8988T (cell line): Measurements from ENCODE around the gene XXYLT1.
"Not testable (repeated sequence)": the region's sequence is repeated elsewhere in the genome, so short reads cannot be mapped to it uniquely, and the experiment has no call there.

Source experiments
- DNase-seq: peaks from one replicate; pipeline ENCODE4 v3.0.0; 2011

XXYLT1 gene

DNA sequence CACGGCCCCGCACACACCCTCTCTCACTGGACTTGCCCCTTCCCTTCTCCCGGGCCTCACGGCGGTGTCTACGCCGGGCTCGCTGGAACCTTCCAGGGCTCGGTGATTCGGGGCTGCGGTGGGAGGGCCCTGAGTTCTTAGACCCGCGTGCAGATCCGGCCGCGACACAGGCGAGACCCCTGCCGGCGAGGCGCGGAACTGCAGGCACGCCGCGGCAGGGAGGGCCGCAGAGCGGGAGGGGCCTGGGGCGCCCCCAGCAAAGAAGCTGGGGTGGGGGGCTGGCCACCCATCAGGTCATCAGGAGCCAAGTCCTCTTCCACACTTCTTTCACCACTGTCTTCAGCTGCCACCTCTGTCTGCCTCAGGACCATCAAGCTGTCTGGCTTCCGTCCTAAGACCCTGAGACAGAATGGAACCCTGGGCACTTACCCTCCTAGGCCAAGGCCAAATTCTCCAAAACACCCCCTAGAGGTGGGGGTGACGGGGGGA, 164.5 kb downstream of the XXYLT1 start:
- DNase-seq = peak; percentile 79

GRCh38 chr3:195105841-195106417, 165.0 kb downstream of the XXYLT1 start:
- no peak for DNase-seq

DNA sequence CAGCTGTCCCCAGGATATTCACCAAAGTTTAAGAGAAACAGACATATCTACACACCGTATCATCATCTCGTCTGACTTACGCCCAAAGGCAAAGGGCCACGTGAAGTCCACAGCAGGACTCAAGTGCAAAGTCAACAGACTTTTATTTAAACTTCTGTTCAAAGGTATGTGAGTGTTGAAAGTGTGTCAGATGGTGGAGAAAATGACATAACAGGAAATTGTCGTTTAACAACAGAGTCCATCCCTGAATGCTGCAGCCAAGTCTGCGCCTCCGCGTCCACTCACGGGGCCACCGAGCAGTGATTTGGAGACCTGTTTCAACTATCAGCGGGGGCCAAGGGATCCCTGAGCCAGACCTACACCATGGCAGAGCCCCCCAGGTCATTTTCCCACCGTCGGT, 165.6 kb downstream of the XXYLT1 start:
- no peak for DNase-seq

DNA sequence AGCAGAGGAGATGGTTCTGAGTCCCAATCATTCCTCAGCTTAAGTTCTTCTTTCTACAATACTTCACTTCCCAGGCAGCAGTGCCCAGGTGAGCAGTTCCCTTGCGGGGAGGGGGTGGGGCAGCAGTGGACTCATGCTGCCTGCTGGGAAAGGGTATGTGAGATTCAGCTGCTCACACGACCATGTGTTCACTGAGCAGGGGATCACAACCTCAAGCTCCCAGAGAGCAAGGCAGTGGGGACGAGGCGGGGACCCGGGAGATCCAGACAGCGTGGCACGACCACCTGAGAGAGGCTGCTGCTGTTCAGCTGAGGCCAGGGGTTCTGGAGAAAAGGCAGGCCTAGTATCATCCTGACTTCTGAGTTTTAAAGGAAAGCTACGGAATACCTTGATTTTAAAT, 166.6 kb downstream of the XXYLT1 start:
- no peak for DNase-seq

GRCh38 chr3:195103623-195104022, 167.3 kb downstream of the XXYLT1 start:
- DNase-seq = no peak

DNA sequence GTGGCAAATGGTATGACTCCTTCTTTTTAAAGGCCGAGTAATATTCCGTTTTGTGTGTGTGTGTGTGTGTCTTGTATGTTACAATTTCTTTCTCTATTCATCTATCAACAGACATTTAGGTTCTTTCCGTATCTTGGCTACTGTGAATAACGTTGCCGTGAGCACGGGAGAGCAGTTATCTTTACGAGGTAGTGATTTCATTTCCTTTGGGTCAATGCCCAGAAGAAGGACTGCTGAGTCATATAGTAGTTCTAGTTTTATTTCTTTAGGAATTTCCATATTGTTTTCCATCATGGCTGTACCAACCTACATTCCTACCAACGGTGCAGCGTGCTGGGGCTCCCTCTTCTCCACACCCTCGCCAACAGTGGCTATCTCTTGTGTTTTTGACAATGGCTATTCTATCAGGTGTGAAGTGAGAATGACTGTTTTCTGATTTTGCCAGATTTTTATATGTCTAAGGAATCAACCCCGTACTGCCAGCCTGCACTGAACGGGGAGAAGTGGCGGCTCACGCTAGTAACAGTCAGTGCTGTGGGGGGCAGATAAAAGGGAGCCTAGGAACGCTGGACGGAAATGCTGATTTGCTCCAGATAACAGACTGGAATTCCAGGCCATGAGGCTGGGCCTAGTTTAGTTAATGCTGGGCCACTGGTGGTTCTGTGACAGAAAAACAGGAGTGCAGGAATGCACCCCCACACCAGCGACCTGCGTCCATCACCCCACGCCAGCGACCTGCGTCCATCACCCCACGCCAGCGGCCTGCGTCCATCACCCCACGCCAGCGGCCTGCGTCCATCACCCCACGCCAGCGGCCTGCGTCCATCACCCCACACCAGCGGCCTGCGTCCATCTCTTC, 168.1 kb downstream of the XXYLT1 start:
- peak; percentile 60 for DNase-seq

- DNase-seq = no peak
Measured at GRCh38 chr3:195101927-195102608, 168.9 kb downstream of the XXYLT1 start.

DNA sequence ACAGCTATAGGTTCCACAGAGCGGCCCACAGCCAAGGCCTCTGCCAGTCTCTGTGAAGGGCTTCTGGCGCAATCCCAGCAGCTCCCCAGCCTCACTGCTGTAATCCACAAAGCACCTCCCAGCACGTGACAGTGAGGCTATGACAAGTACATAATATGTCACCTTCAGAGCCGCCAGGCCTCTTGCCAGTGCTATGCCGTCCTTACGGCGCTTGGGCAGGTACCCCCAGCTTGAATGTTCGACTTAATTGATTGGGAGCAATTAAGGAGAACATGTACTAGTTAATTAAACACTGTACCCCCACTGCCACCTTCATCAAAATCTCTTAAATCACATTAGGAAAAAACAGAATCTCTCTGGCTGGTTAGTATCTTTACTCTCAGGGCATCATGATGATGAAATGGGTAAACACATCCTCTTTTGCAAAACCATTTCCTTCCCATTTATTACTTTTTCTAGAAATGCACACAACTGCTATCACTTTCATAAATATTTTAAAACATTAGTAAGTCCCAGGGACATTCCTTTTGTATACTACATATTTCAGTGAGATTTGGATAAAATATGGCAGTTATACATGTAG, 169.9 kb downstream of the XXYLT1 start:
- no peak for DNase-seq

DNA sequence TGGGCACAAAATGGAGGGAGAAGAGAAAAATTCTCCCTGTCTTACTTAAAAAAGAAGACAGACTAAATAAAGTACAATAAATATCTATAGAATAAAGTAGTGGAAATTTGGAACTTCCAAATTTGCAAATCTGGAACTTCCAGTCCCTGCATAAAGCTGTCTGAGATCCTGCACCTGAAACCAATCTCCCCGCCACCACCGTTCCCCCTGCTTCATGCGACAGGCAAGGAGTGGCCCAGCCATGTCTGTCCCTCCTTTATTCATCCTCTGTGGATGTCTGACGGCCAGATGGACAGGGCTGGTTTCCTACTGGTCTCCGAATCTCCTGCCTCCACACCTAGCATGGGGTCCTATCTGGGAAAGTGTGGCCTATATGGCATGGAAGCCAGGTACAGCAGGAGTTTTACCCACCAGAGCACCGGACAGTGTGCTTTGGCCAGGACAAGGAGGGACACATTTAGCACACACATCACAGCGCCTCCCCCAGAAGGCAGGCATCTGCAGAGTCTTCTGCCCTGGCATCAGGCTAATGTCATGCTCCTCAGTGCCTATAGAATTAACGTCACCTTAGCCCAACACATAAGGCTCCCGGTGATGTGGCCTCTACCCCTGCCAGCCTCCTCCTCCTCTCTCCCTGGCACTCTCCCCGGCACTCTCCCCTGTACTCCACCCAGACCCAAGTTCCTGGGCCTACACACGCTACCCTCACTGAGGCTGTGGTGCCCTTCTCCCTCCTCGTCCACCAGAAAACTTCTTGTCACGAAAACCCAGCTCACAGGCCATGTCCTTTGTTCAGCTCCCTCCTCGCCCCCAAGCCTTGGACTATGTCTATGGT, 170.8 kb downstream of the XXYLT1 start:
- no peak for DNase-seq

GRCh38 chr3:195098741-195099525, 172.0 kb downstream of the XXYLT1 start:
- DNase-seq = no peak

- peak; percentile 82 for DNase-seq
Measured at GRCh38 chr3:195097331-195098255, 173.4 kb downstream of the XXYLT1 start.

DNA sequence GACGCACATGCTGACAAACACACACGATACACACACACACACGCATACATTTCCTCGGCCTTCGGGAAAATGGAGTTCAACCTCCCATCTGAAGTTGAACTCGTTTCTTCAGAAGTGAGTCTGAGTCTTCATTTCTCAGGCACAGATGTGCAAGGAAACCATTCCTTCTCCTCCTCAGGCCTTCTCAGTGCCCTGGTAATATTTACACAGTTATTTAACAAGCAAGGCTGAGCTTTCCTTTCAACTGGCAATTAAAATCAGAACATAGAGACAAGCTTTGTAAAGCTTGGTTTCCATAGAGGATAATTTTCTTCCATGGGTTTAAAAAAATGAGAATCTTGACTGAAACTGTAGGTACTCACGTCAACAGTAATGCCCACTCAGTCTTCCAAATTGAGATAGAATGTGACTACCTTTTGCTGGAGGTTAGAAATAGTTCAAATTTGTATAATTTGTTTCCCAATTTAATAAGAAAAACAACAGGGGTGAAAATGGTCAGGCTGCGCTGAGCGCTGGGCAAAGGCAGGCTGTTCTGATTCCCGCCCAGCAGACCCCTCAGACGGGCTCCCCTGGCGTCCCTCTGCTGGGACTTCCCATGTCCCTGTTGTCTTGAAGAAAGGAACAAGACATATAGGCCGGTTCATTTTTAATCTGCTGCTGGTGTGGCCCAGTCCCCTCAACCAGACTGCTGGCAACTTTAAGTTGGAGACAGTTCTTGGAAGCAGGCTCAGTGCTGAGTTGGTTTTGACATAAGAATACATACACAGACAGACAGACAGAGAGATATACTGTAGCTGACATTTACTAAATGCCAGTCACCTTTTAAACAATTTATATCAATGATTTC, 174.3 kb downstream of the XXYLT1 start:
- DNase-seq = no peak

DNA sequence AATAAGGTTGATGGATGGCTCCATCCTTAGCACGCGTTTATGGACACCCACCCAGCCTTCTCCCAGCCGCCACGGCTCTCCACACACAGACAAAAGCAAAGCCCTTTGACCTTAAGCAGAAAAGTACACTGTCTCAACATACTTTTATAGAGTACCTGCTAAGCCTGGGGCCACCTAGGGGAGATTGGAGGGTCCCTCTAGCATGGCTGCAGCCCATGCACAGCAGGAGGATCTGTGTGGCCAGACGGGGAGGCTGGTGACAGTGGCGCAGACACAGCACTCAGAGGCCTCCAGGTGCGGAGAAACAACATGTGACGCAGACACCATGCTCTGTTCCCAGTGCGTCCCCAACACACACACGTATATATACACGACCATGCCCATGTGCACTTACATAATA, 174.9 kb downstream of the XXYLT1 start:
- no peak for DNase-seq

DNA sequence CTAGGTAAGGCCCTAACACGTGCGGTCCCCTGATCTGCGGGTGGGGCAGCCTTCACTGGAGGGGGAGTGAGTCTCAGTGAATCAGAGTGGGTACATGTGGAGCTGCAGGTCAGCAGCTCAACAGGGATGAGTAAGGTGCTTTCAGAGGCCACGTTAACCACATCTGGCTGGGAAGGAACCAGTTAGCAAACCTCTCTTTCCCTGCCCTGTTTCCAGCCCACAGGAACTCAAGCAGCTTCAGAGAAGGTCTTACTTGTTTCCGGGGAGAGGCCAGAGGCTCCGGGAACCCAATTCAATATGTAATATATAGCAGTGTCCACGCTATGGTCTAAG, 175.3 kb downstream of the XXYLT1 start:
- no peak for DNase-seq

DNA sequence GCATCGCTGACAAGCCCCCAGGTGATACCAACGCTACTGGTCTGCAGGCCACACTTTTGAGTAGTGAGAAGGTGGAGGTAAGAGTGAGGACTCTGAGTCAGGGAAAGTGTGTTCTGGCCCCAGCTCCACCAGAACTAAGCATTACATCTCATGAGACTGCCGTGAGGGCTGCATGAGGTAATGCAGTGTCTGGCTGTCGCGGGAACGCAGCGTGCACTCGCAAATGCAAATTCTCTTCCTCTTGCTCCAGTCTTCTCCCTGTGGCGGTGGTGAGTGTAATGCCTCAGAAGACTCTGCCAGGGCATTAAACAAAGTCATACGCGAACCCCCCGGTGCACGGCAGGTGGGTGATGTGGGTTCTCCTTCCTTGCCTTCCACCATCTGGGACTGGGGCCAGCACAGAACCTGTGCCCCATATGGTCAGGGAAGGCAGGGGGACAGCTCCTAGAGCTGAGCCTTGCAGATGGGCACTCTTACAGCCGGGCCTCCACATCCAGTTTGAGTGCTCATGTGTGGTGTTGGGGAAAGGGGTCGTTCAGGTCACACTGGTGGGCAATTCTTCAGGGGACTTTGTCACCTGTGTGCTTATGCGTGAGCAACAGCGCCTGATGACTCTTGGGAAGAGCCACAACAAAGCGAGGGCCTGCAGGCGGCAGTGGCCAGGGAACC, 175.8 kb downstream of the XXYLT1 start:
- no peak for DNase-seq

GRCh38 chr3:195094191-195094921, 176.6 kb downstream of the XXYLT1 start:
- DNase-seq = no peak

GRCh38 chr3:195093731-195094130, 177.2 kb downstream of the XXYLT1 start:
- no peak for DNase-seq

DNA sequence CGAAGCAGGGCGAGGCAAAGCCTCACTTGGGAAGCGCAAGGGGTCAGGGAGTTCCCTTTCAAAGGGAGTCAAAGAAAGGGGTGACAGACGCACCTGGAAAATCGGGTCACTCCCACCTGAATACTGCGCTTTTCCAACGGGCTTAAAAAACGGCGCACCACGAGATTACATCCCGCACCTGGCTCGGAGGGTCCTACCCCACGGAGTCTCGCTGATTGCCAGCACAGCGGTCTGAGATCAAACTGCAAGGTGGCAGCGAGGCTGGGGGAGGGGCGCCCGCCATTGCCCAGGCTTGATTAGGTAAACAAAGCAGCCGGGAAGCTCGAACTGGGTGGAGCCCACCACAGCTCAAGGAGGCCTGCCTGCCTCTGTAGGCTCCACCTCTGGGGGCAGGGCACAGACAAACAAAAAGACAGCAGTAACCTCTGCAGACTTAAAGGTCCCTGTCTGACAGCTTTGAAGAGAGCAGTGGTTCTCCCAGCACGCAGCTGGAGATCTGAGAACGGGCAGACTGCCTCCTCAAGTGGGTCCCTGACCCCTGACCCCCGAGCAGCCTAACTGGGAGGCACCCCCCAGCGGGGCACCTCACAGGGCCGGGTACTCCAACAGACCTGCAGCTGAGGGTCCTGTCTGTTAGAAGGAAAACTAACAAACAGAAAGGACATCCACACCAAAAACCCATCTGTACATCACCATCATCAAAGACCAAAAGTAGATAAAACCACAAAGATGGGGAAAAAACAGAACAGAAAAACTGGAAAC, 182.9 kb downstream of the XXYLT1 start:
- DNase-seq = not testable (repeated sequence)
